SH-SY5Y (cell line): ENCODE data around the gene CCDC73.

Source experiments
- GATA2 ChIP-seq: IDR thresholded peaks from 2 replicates; pipeline ENCODE4 v1.6.1; 2011; ENCODE audit warnings: mild to moderate bottlenecking, low read depth, low read length
- GATA3 ChIP-seq: IDR thresholded peaks from 2 replicates; pipeline ENCODE4 v1.6.1; 2011; ENCODE audit warnings: low read depth, mild to moderate bottlenecking, low read length, moderate library complexity

Gene CCDC73

GRCh38 chr11:32671051-32671450 lies 123.4 kb downstream of the CCDC73 start:
- TF ChIP-seq GATA3 (no peak), GATA2 (peak; percentile 14; the same call in 1 of the 2 replicates)

- TF ChIP-seq GATA2, result no peak
Measured at GRCh38 chr11:32659672-32660071, 134.8 kb downstream of the CCDC73 start.

- TF ChIP-seq GATA3 (no peak), GATA2 (no peak)
Measured at GRCh38 chr11:32658639-32659406, 135.6 kb downstream of the CCDC73 start.

GRCh38 chr11:32643526-32643925 lies 150.9 kb downstream of the CCDC73 start:
- TF ChIP-seq GATA2 (no peak), GATA3 (no peak)

- no peak for TF ChIP-seq GATA2
- no peak for TF ChIP-seq GATA3
Measured at GRCh38 chr11:32641361-32641760, 153.1 kb downstream of the CCDC73 start.

GRCh38 chr11:32635819-32636218 lies 158.6 kb downstream of the CCDC73 start:
- TF ChIP-seq GATA3, result no peak
- no peak for TF ChIP-seq GATA2

GRCh38 chr11:32630844-32631243 lies 163.6 kb downstream of the CCDC73 start:
- TF ChIP-seq GATA3 (no peak), GATA2 (no peak)

GRCh38 chr11:32616903-32617302 lies 177.6 kb downstream of the CCDC73 start:
- TF ChIP-seq GATA2, result no peak
- no peak for TF ChIP-seq GATA3

DNA sequence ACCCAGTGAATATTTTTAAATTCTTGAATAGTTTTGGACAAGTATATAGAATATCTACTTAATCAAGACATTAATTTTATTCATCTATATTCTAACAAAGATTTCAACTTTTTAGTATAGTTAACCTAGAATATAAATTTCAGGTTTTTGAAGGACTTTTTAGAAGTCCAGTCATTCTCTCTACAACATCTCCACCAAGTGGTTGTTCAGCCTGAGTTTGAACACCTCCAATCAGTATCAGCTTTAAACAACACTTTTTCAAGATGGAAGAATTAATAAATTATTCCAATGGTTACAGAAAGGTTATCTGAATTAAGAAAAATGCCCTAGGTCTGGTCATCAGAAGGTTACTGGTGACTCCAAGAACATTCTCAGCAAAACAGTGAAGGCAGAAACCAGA lies 179.0 kb downstream of the CCDC73 start:
- no peak for TF ChIP-seq GATA2
- no peak for TF ChIP-seq GATA3

GRCh38 chr11:32613500-32614151 lies 180.8 kb downstream of the CCDC73 start:
- TF ChIP-seq GATA2 (no peak), GATA3 (no peak)

DNA sequence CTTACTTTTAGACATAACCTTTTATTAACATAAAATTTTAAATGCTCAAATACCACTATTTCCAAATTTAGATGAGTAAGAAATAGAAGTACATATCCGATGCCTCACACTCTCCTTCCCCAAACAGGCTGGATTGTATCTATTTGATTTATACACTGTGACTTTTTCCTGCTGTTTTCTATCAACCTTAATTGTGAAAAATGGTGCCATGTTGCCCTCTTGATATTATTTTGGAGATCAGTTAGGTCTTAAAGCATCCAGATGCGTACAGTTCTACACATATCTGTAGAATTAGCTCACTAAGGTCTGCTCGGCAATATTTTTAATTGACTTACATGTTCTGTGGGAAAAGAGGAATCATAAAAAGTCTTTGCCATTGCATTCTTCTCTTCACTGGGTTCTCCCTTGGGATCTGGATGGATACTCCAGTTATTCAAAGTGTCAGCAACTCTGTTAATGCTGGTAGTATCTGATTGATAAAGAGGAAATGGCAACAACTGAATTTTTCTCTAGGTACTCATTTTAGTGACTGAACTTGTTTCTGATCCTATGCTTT lies 183.6 kb downstream of the CCDC73 start:
- TF ChIP-seq GATA2, result no peak
- TF ChIP-seq GATA3, result no peak

DNA sequence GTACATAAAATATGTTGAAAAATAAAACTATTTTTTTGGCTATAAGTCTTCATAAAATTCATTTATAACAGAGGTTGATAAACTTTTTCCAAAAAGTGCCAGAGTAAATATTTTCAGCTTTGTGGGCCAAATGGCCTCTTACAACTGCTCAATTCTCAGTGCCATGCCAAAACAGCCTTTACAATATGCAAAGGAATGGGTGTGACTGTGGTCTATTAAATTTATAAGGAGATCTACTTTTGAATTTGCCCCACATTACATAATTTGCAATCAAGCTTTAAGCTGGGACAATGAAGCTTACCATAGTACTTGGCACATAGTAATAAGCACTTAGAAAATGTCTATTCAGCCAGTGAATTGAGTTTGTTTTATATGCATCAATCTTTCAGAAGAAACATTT lies 188.2 kb downstream of the CCDC73 start:
- no peak for TF ChIP-seq GATA2
- TF ChIP-seq GATA3, result no peak

GRCh38 chr11:32602657-32603415 lies 191.6 kb downstream of the CCDC73 start:
- TF ChIP-seq GATA2, result no peak
- no peak for TF ChIP-seq GATA3

- TF ChIP-seq GATA3, result no peak
- TF ChIP-seq GATA2, result no peak
Measured at GRCh38 chr11:32597921-32598320, 196.5 kb downstream of the CCDC73 start.
